Hematopoietic multipotent progenitor cell (in vitro differentiated cells): Measurements from ENCODE around the gene MREG. TPM values are rescaled to one million over a fixed set of nuclear protein-coding genes. Genes with fewer than 3 reads are reported as not detected.

Experiments used
- DNase-seq, 3 donors: peaks; one replicate each; pipeline ENCODE4 v3.0.0-alpha.2; 2011 to 2015; ENCODE audit warnings: low read depth in 2 of 3, low spot score in 2 of 3
- total RNA-seq: library from RNA; depleted of rRNA; stranded (reverse); fragments of >200 nt; gene quantifications from one replicate; pipeline ENCODE4 v1.2.3, GENCODE V29; 2012

Gene MREG
- 6.5 TPM for total RNA-seq

- peak; percentile 68 to 93 (median 91) for DNase-seq
Measured at GRCh38 chr2:216013080-216013909, at the start of gene MREG. Gene MREG (minus strand): TSS chr2:216013551. CDS start chr2:216013327, 224 bp downstream.

GRCh38 chr2:216059233-216059834 is 46.0 kb upstream of the MREG start:
- peak in 1 of 3 donors; percentile 19 for DNase-seq

DNA sequence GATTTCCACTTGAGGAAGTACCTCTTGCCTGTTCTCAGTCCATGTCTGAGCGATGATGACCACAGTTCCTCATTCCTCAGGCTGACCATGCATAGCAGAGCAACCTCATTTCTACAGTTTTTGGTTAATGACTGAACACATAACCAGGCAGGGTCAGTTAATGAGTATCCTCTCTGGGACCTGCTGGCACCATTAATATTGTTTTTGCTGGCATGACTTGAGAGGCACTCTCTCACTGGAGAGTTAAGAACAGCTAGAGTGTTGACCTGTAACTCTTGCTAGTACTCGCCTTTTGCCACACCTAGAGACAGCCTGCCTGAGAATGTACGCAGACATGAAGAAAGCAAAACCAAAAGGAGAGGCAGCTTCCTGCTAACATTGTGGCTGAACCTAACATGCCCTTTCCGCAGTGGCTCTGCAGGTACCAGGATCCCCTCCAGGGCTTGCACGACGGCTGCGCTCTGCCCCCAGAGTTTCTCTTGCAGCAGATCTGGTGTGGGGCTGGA is 44.4 kb upstream of the MREG start:
- DNase-seq = peak; percentile 5 to 39 (median 34)

GRCh38 chr2:216056739-216057138 is 43.4 kb upstream of the MREG start:
- DNase-seq = no peak

DNA sequence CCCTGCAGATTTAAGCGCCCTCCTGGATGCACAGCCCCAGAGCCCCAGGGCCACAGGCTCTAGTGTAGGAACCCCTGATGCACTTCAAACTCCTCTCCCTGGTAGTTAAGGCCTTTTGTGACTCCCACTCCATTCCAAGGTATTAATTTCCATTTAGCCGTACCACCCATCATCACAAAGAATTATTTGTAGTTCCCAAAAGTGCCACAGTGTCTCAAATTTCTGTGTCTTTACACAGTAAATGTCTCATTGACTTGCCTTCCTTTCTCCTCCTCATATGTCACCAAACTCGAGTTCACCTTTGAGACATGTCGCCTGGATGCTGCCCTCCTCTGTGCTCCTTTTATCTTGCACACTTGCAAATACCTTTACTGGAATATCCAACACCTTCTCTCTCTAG is 42.3 kb upstream of the MREG start:
- DNase-seq = no peak

GRCh38 chr2:216052420-216052819 is 39.1 kb upstream of the MREG start:
- no peak for DNase-seq

- DNase-seq = no peak
Measured at GRCh38 chr2:216051350-216051749, 38.0 kb upstream of the MREG start.

DNA sequence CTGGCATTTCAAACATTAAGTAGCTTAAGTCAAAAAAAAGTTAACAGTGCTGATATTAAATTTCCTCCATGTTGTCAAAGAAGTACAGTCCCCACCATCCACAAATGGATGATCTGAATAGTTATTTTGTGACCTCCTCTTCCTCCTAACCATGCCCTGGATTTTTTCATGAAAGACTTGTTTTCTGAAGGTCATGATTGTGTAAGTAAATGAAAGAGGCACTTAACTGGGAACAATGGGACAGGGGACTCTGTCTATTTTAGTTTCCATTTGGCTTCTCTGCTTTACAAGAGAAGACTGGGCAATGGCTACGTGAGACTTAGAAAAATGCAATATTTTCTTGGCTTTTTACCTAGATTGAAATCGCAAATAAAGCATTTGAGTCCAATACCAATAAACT is 36.1 kb upstream of the MREG start:
- no peak for DNase-seq

DNA sequence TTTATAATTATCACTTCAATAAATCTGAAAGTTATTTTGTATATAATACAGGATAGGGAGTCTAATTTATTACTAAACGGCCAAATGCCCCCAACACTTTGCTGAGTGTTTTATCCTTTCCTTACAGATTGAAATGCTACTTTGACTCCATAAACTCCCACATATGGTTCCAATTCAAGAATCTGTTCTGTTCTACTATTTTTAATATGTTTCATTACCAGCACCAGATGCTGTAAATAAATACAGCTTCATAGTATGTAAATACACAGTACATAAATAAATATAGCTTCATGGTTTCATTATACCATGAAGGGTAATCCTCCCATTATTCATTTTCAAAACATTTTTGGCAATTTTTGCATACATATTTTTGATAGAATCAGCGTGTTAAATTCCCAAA is 34.0 kb upstream of the MREG start:
- DNase-seq = no peak

- no peak for DNase-seq
Measured at GRCh38 chr2:216044883-216045486, 31.6 kb upstream of the MREG start.

GRCh38 chr2:216043949-216044348 is 30.6 kb upstream of the MREG start:
- DNase-seq = no peak

- no peak for DNase-seq
Measured at GRCh38 chr2:216041438-216041837, 28.1 kb upstream of the MREG start.

DNA sequence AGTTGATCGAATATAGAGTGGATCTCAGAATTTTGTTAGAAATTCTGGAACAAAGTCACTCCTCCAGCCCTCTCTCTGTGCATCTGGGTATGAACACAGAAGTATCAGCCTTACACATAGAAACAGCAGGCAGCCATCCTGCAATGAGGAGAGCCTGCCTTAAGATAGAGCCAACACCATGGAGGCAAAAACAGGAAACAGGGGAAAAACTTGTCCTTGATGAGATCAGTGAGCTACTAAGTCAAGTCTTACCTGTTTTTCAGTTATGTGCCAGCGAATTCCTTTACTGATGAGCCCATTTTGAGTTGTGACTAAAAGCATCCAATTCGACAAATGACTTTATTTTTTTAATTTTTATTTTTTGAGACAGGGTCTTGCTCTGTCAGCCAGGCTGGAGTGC is 26.6 kb upstream of the MREG start:
- DNase-seq = no peak

GRCh38 chr2:216034065-216034464 is 20.7 kb upstream of the MREG start:
- peak; percentile 49 to 78 (median 53) for DNase-seq

DNA sequence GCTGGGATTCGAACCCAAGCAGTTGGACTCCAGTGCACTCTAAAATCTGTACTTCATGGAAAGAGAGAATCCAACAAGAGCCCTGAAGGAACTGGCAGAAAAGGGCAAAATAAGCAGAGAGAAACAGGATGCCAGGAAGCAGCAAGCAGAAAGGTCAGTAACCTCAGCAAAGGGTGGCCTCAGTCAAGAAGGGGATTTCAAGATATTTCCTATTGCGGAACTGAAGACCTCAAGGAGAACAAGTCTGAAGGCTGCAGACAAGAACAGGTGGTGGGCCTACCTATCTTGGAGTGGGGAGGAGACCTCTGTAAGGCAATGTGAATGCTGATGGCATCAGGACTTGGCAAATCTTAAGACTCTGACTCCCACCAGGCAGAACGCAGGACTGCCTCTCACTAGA is 20.1 kb upstream of the MREG start:
- no peak for DNase-seq

DNA sequence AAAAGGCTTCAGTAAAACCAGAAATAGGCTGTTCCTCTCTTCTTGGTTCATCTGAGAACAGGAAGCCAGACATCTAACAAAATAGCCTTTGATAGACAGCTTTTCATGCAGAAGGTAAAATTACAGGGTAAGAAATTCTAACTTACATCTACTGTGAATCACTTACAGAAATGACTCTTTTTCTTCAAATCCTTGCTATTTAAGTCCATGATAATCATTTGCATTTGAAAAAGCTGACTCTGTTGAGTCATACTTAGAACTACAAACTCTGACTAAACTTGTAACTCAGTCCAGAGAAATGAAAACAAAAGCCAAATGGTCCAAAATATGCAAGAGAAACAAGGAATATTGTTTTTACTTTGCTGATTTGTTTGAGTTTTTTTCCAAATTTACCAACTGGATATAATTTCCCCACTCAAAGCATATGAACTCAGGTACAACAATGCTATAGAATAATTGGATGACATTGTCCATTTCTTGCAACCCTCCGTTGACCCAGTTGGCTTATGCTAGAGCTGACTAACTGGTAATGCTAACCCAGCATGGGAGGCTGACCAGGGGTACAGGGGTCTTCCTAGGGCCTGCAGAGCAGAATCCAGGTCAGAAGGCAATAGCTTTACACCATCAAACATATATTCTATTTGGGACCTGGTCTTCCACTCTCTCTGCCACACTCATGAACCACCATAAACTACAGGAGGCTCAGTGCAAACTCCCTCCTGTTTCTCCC is 18.8 kb upstream of the MREG start:
- DNase-seq = peak in 1 of 3 donors; percentile 4

- DNase-seq = no peak
Measured at GRCh38 chr2:216030216-216030615, 16.9 kb upstream of the MREG start.

DNA sequence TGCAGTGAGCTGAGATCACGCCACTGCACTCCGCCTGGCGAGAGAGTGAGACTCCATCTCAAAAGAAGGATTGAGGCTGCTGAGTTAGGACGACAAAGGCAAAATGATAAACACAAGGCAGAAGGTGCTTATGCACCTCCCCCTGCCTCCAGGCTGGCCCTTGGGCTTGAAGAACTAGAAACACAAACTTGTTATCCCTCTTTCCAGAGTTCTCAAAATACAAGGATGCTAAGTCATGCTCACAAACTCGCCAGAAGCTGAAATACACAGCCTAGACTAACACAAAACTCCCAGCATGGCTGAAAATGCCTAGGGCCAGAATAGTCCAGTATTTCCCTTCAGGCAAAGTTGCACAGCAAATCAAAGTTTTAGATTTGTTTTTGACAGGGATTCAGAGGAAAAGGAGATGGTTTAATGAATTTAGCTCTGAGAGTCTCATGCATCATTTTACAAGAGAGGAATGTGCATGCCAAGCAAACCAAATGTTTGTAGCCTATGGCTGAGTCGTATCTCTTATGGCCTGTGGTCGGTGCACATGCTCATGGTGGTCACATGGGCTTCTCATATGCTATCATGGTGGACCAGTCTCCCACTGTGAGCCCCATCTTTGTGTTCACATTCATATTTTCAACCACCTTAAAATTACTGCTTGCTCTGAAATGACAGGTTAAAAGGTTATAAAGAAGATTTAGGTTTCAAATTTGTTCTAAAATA is 16.2 kb upstream of the MREG start:
- DNase-seq = no peak

GRCh38 chr2:216024779-216025336 is 11.5 kb upstream of the MREG start:
- no peak for DNase-seq

GRCh38 chr2:216023055-216023648 is 9.8 kb upstream of the MREG start:
- DNase-seq = peak in 2 of 3 donors; percentile 56 to 73
